GM19351 (cell line): Measurements from ENCODE around the gene CHST11.

ENCODE experiments used
- ATAC-seq: cut with Tn5 transposase; IDR thresholded peaks from one replicate; pipeline ENCODE4 v1.9.1; 2021; ENCODE audit warnings: mild to moderate bottlenecking, moderate library complexity; ENCODE audit not compliant: unreplicated experiment

Gene CHST11

GRCh38 chr12:104624529-104624928 lies 167.8 kb downstream of the CHST11 start:
- ATAC-seq: no peak

- ATAC-seq: no peak
These were observed 169.5 kb downstream of the CHST11 start for GRCh38 chr12:104626069-104626837.

- no peak for ATAC-seq
These were observed 170.7 kb downstream of the CHST11 start for GRCh38 chr12:104627231-104627989.

GRCh38 chr12:104627990-104628830 lies 171.5 kb downstream of the CHST11 start:
- ATAC-seq: no peak

GRCh38 chr12:104628831-104629135 lies 172.0 kb downstream of the CHST11 start:
- no peak for ATAC-seq

GRCh38 chr12:104630230-104630670 lies 173.5 kb downstream of the CHST11 start:
- no peak for ATAC-seq

DNA sequence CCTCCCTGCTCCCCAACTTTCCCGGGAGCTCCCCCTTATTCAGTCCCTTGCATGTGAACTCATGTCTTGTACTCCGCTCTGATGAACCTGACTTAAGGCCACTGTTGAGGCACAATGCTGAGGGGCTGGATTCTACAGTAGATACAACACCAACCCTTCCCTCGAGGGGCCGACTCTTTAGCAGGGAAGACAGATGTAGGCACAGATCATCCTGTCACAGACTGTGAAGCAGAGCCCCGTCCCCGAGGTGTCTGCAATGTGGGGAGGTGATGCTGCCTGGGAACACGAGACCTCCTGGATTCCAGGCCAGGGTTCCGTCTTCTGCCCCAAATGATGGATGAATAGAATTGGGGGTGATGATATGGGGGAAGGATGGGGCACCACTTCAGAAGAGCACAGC lies 175.1 kb downstream of the CHST11 start:
- no peak for ATAC-seq

GRCh38 chr12:104632724-104633201 lies 176.0 kb downstream of the CHST11 start:
- ATAC-seq: no peak

DNA sequence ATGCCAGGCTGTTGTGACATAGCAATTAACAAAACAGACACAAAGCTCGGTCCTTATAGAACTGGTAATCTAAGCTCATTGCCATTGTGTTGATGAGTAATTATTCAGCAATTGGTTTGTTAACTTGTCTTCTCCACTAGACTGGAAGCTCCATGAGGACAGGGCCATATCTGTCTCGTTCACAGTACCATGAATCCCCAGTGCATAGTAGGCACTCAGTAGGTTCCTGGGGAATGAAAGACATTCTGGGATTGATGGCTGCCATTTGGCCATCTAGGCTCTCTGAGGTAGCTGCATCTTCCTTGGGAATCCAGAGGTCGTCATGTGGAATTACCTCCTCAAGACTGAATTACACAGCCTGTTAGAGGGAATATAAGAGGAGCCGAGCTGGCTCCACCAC lies 177.3 kb downstream of the CHST11 start:
- no peak for ATAC-seq

DNA sequence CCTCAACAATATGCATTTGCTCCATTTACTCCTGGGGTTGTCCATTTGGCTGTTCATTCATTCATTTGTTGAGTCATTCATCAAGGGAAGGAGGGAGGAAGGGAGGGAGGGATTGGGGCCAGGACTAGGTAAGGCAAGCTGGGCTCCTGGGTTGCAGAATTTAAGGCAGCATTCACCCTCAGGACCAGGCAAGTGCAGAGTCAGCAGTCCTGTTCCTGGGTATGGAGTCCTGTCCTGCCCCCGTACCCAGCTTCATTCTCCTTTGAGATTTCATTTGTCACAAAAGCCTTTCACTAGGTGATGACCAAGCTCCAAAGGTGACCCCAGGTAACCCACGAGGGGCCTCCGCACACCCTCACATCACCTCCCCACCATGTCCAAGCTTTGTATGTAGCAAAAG lies 178.1 kb downstream of the CHST11 start:
- no peak for ATAC-seq

DNA sequence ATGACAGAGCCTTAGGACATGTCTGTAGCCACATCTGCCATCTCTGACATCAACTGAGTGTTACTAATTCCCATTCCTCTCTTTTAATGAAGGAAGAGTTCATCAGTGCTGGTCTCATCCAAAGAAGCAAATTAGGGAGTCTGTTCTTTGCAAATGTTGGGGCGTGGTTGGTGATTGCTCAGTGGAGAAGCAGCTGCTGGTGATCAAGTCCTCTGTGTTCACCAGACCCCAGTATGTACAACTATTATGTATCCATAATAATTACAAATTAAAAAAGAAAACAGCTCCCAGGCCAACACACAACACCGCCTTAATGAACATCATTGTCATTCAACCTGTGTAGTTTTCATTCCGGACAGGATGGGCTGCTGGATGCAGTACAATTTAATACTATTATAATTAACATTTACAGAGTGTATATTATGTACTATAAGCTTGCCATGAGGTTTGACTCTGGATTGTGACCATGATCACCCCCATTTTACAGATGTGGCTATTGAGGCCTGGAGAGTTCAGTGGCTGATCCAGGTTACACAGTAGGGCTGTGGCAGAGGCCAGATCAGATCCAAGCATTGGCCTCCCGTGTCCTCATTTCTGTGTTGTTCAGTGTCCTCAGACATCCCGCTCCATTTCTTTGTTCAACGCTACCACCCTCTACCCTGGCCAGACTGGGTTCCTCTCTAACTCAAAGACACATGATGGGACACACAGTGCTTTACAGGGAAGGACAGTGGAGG lies 179.0 kb downstream of the CHST11 start:
- no peak for ATAC-seq

DNA sequence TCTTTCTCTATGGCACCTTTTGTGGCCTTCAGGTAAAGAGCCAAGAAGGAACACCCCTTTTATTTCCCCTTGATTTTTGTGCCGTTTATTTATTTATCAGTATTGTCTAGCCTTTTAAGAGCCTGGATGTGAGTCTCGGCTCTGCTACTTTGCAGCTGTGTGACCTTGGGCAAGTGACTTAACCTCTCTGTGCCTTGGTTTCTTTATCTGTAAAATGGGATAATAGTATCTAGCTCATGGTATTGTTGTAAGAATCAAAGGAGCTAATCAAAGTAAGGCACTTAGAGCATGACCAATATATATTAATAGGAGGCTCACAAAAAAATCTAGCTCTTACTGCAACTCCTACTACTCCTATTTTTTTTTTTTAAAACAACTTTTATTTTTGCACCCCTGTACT lies 179.7 kb downstream of the CHST11 start:
- no peak for ATAC-seq

- no peak for ATAC-seq
These were observed 180.9 kb downstream of the CHST11 start for GRCh38 chr12:104637604-104638003.

- no peak for ATAC-seq
These were observed 181.6 kb downstream of the CHST11 start for GRCh38 chr12:104638218-104638850.

DNA sequence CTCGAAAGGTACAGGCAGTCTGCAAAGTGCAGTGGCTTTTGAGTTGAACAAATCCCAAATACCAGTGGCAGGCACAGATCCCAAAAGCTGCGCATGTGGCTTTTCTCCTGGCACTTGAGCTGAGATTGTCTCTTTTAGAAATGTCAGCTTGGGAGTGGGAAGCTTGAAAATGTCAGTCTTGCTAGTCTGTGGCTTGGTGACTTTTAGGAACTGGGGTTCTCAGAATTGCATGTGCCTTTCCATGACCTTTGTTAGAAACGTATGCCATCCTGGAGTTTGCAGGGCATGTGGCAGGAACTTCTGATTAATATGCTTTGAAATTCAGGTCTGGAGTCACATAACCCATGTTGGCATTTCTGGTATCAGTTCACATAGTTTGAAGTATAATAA lies 182.1 kb downstream of the CHST11 start:
- no peak for ATAC-seq

DNA sequence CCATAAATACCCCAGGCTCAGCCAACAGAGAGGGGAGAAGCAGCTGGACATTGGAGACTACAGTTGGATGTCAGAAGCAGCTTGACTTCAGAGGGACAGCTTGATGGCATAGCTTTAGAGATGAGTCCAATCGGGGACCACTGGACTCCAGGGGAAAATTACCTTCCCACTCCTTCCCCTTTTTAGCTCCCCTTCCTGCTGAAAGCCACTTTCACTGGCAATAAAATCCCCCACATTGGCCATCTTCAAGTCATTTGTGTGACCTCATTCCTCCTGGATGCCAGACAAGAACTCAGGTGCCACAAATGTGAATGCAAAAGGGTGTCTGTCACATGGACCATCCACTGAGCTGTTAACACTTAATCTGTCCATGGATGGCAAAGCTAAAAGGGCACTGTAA lies 184.2 kb downstream of the CHST11 start:
- ATAC-seq: no peak

- peak; percentile 99 for ATAC-seq
These were observed 185.1 kb downstream of the CHST11 start for GRCh38 chr12:104641862-104642261.

- ATAC-seq: no peak
These were observed 186.5 kb downstream of the CHST11 start for GRCh38 chr12:104643093-104643818.

- ATAC-seq: no peak
These were observed 187.3 kb downstream of the CHST11 start for GRCh38 chr12:104643819-104644669.
